Right lobe of liver (tissue), 6 donors: Measurements from ENCODE around the gene KLK10. TPM values are rescaled to one million over a fixed set of nuclear protein-coding genes. Genes with fewer than 3 reads are reported as not detected.

ENCODE experiments used
- ATAC-seq, 4 donors: fragments of 200-7000 bp; cut with Tn5 transposase; one replicate each; pipeline ENCODE4 v1.9.1; 2020; ENCODE audit warnings: mild to moderate bottlenecking in 4 of 4, moderate library complexity in 4 of 4
- DNase-seq, 3 donors: peaks; one replicate each; pipeline ENCODE4 v3.0.0-alpha.2; 2020
- H3K27ac ChIP-seq, 3 donors: fragments of 200-600 bp; one replicate each; pipeline ENCODE4 v1.8.0; 2022
- H3K27me3 ChIP-seq, 2 donors: fragments of 200-600 bp; one replicate each; pipeline ENCODE4 v1.8.0; 2022
- H3K36me3 ChIP-seq, 4 donors: fragments of 200-600 bp; sonication (generic) in 1 of 4; one replicate each; pipeline versions ENCODE4 v1.5.1 to v1.8.0; 2017 to 2022; ENCODE audit warnings: control low read depth in 1 of 4
- H3K4me1 ChIP-seq, 4 donors: fragments of 200-600 bp; sonication (generic) in 1 of 4; one replicate each; pipeline versions ENCODE4 v1.5.1 to v1.8.0; 2017 to 2022; ENCODE audit warnings: control low read depth in 1 of 4
- H3K4me3 ChIP-seq, 3 donors: fragments of 200-600 bp; one replicate each; pipeline ENCODE4 v1.8.0; 2022
- H3K9me3 ChIP-seq, 4 donors: fragments of 200-600 bp; sonication (generic) in 1 of 4; one replicate each; pipeline versions ENCODE4 v1.5.1 to v1.8.0; 2017 to 2022; ENCODE audit warnings: control low read depth in 1 of 4
- POLR2A ChIP-seq: fragments of 450-650 bp; IDR thresholded peaks from one replicate; pipeline ENCODE4 v1.6.1; 2017; ENCODE audit warnings: antibody characterized with exemption, mild to moderate bottlenecking
- WGBS: methylation state at CpG from one replicate; pipeline ENCODE4 v1.1.6; 2018; ENCODE audit warnings: low coverage, low lambda C conversion rate; ENCODE audit not compliant: insufficient coverage; ENCODE audit errors: missing lambda C conversion rate; 5-methylcytosine and 5-hydroxymethylcytosine counted together
- intact Hi-C, 2 donors: fragments of 100-400 bp; cut with DNase I; formaldehyde crosslinking; loops; one replicate each; pipeline versions ENCODE4 v1.11.2 to v1.14.1; 2022
- total RNA-seq, 6 experiments: library from RNA; depleted of rRNA in 2 of 6; stranded (reverse); fragments of >200 nt in 2 of 6; fragmentation: NEBNext Ultra II Directional in 3 of 6; extraction: Animal tissue kit (Norgen Biotek cat#: 25700) in 3 of 6; gene quantifications; one replicate each; pipeline versions ENCODE4 v1.1.0 to v1.2.4, GENCODE V29; 2016 to 2023
- TF ChIP-seq, protein P1 (sequence below), 4 donors: fragments of 200-600 bp in 3 of 4; fragments of 450-650 bp in 1 of 4; IDR thresholded peaks; one replicate each; pipeline versions ENCODE4 v1.5.1 to v1.8.0; 2016 to 2022; ENCODE audit warnings: antibody characterized with exemption in 4 of 4, mild to moderate bottlenecking in 2 of 4
- donor health status: DM: no; HTN: yes; CAD: no.
- donor health status: DM: no; HTN: no; CAD: no.
- donor health status: DM: no; HTN: no; CAD: no.
- donor health status: DM: no; HTN: yes; CAD: no.
- donor health status: DM: no; HTN: yes; CAD: no.

KLK10 gene
- total RNA-seq, 6 experiments from 2014 or later = 0.13 to 0.43 TPM; not detected in 4

GRCh38 chr19:50967929-50968715 is 51.4 kb downstream of the KLK10 start:
- H3K36me3 ChIP-seq = no peaks in the 10 kb centered on the region
- WGBS = 30% methylated on average over 18 of the region's 20 CpGs
- ATAC-seq (no peak), DNase-seq (no peak)
- H3K27me3 ChIP-seq = no peaks in the 10 kb centered on the region
- intact Hi-C loops = no loop called here
- no peaks in the 10 kb centered on the region for H3K9me3 ChIP-seq
- TF ChIP-seq POLR2A = no peak
- no peak overlapping the region for H3K27ac ChIP-seq
- no peak overlapping the region for H3K4me3 ChIP-seq
- no peaks in the 10 kb centered on the region for H3K4me1 ChIP-seq

- H3K4me1 ChIP-seq = no peaks in the 10 kb centered on the region
- ATAC-seq = no peak
- H3K4me3 ChIP-seq = no peak overlapping the region
- H3K27me3 ChIP-seq = no peaks in the 10 kb centered on the region
- intact Hi-C loops = no loop called here
- no peaks in the 10 kb centered on the region for H3K9me3 ChIP-seq
- no peak for TF ChIP-seq POLR2A
- TF ChIP-seq, protein P1, sequence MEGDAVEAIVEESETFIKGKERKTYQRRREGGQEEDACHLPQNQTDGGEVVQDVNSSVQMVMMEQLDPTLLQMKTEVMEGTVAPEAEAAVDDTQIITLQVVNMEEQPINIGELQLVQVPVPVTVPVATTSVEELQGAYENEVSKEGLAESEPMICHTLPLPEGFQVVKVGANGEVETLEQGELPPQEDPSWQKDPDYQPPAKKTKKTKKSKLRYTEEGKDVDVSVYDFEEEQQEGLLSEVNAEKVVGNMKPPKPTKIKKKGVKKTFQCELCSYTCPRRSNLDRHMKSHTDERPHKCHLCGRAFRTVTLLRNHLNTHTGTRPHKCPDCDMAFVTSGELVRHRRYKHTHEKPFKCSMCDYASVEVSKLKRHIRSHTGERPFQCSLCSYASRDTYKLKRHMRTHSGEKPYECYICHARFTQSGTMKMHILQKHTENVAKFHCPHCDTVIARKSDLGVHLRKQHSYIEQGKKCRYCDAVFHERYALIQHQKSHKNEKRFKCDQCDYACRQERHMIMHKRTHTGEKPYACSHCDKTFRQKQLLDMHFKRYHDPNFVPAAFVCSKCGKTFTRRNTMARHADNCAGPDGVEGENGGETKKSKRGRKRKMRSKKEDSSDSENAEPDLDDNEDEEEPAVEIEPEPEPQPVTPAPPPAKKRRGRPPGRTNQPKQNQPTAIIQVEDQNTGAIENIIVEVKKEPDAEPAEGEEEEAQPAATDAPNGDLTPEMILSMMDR (IDR thresholded peaks at IDR 0.05) = no peak
- H3K36me3 ChIP-seq = no peaks in the 10 kb centered on the region
- WGBS = 62% methylated on average over 3 of the region's 3 CpGs
- no peak overlapping the region for H3K27ac ChIP-seq
- DNase-seq = no peak
Observed at GRCh38 chr19:50964266-50964665, 55.2 kb downstream of the KLK10 start.

- Histone ChIP-seq H3K27me3 (no peaks in the 10 kb centered on the region), H3K4me3 (no peak overlapping the region), H3K27ac (no peak overlapping the region), H3K9me3 (no peaks in the 10 kb centered on the region), H3K4me1 (no peaks in the 10 kb centered on the region), H3K36me3 (no peaks in the 10 kb centered on the region)
- intact Hi-C loops = no loop called here
- ATAC-seq = no peak
- TF ChIP-seq POLR2A = no peak
- TF ChIP-seq, protein P1 (IDR thresholded peaks at IDR 0.05) = no peak
- no peak for DNase-seq
- WGBS = 49% methylated on average over 3 of the region's 6 CpGs
Observed at GRCh38 chr19:50963381-50963780, 56.1 kb downstream of the KLK10 start.

Other genes starting within 250 kb of the KLK10 start
- not detected for gene GPR32, start 249.2 kb downstream of the KLK10 start, total RNA-seq
- gene ACP4, start 229.3 kb downstream of the KLK10 start, total RNA-seq = under 1 TPM in 1 of 6 experiments, not detected in 5; 0.37 TPM
- not detected for gene KLK1, start 195.9 kb downstream of the KLK10 start, total RNA-seq
- gene KLK15, start 186.1 kb downstream of the KLK10 start, total RNA-seq = not detected
- not detected for gene KLK3, start 164.8 kb downstream of the KLK10 start, total RNA-seq
- gene KLK2, start 146.3 kb downstream of the KLK10 start, total RNA-seq = not detected
- gene KLK4, start 108.3 kb downstream of the KLK10 start, total RNA-seq = not detected
- gene KLK5, start 66.7 kb downstream of the KLK10 start, total RNA-seq = not detected
- not detected for gene KLK6, start 50.1 kb downstream of the KLK10 start, total RNA-seq
- not detected for gene KLK7, start 35.8 kb downstream of the KLK10 start, total RNA-seq
- gene KLK8, start 18.1 kb downstream of the KLK10 start, total RNA-seq = not detected
- gene KLK11, start 6.9 kb upstream of the KLK10 start, total RNA-seq = not detected
- not detected for gene KLK12, start 15.3 kb upstream of the KLK10 start, total RNA-seq
- gene KLK13, start 45.4 kb upstream of the KLK10 start, total RNA-seq = not detected
- gene KLK14, start 63.2 kb upstream of the KLK10 start, total RNA-seq = under 1 TPM in 2 of 6 experiments, not detected in 4; 0.17 to 0.18 TPM
- 1 to 10 TPM; 3.3 to 6.4 (median 3.9) TPM for gene CTU1, start 88.7 kb upstream of the KLK10 start, total RNA-seq
- gene SIGLEC9, start 105.2 kb upstream of the KLK10 start, total RNA-seq = 1 to 10 TPM; 3.8 to 7.9 (median 4.1) TPM
- gene SIGLEC7, start 122.6 kb upstream of the KLK10 start, total RNA-seq = 1 to 10 TPM; 2.4 to 7.3 (median 3.9) TPM
- gene CD33, start 205.4 kb upstream of the KLK10 start, total RNA-seq = 1 to 10 TPM; 1.7 to 5.8 (median 3.8) TPM
- not detected for gene SIGLECL1, start 231.4 kb upstream of the KLK10 start, total RNA-seq